ENCODE measurements around the gene MTHFR.

The MTHFR gene

DNA sequence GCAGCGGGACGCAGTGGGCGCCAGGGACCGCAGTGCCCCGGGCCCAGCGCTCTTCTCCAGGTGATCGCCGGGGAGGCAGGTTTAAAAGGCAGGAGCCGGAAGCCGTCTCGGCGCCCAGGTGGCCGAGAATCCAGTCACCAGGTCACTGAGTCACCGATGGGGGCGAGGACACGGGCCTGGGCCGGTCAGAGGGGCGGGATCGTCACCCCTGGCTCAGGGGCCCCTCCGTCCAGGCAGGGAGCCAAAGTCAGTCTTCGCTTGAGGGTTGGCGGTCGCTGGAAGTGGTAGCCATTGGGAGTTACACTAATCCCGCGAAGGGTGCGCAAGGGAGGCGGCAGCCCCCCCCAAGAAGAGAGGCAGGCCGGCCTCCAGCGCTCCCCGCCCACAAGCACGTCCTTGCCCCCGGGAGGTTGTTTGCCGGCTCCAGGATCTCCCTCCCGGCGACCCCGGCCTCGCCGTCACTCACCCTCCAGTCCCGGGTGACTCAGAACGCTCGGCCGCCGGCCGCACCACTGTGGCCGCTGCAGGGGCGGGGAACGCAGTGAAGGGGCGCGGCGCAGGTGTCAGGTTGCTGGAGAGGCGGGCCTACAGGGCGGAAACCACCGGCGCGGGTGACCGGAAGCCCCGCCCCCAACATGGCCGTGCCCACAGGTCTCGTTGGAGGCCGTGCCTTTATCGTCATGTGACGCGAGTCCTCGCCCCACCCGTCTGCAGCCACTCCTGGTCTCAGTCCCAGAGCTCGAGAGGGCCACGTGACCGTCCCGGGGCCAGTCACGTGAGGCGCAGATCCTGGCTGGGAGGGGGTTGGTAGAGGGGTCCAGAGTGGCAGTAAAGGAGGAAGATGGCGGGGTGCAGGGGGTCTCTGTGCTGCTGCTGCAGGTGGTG lies at the start of gene MTHFR, which contains the start of gene CLCN6:
Gene MTHFR, minus strand, starts transcription at position 543 of the 885 bp plus-strand sequence. CDS start 2,848 bp downstream, outside the sequence.
Gene CLCN6, plus strand, starts transcription at position 770 of the 885 bp plus-strand sequence. Its CDS starts 72 bp downstream, at position 842.
- in situ Hi-C loops (cut with HindIII; ENCODE audit: low pct_ligation_motif_present, low pct_unique_long_range_greater_than_20kb, low sequenced_read_pairs): no loop called here
- DNase-seq: peak; percentile 98

DNA sequence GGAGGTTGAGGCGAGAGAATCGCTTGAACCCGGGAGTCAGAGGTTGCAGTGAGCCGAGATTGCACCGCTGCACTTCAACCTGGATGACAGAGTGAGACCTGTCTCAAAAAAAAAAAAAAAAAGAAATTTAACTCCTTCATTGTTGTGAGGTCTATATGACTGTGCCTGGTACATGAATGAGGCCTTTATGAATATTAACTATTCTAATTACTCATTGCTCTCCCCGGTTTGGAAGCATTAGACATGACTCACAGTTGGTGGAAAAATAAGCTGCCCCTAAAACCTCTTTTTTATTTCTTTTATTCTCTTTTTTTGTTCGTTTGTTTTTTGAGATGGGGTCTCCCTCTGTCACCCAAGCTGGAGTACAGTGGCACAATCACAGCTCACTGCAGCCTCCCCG lies 49.7 kb upstream of the MTHFR start:
- in situ Hi-C loops (cut with HindIII; ENCODE audit: low pct_ligation_motif_present, low pct_unique_long_range_greater_than_20kb, low sequenced_read_pairs): no loop called here
- DNase-seq: no peak

DNA sequence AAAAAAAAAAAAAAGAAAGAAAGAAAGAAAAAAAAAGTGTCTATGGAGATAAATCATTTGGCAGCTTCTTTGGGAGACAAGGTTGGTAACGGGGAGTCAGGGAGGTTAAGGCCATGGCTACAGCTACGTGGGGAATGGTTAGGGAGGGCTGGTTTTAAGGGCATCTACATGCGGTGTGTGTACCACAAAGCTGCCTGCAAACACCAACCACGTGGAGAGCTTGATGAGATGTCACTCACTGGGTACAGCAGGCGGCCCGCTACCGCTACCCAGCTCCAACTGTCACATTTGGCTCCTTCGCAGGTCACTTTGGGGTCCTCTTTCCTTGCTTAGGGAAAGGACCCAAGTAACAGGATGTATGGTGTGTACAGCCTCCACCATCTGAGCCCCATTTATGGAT lies 48.8 kb upstream of the MTHFR start:
- in situ Hi-C loops (cut with HindIII; ENCODE audit: low pct_ligation_motif_present, low pct_unique_long_range_greater_than_20kb, low sequenced_read_pairs): no loop called here
- DNase-seq: no peak

DNA sequence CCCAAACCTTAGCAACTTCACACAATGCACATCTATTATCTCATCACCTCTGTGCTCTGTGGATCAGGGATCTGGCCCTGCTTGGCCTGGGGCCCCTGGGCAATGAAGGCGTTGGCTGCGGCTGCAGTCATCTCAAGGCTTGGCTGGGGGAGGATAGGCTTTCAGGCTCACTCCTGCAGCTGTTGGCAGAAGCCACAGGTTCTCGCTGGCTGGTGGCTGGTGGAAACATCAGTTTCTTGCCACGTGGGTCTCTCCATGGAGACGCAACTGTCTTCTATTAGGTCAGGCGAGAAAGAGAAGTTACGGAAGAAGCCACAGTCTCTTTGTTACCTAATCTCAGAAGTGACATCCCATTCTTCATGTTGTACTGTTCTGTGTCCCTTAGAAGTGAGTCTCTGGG lies 45.4 kb upstream of the MTHFR start:
- in situ Hi-C loops (cut with HindIII; ENCODE audit: low pct_ligation_motif_present, low pct_unique_long_range_greater_than_20kb, low sequenced_read_pairs): no loop called here
- no peak for DNase-seq

DNA sequence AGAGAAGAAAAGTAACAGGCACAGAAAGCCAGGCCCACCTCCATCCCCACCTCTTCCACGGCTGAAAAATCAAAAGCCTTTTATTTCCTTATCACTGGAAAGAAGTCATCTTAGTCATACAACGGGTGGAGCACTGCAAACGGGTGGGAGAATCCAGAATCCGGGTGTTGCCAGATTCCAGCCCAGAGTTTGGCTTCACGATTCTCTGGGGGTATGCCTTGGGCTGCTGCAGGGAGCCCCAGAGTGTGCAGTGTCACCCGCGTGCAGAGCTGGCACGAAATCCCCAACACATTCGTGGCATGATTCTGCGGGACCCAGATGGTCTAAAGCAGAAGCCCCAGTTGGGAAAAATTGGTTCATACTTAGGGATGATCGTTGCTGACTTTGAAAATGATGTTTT lies 44.4 kb upstream of the MTHFR start:
- no peak for DNase-seq
- in situ Hi-C loops (cut with HindIII; ENCODE audit: low pct_ligation_motif_present, low pct_unique_long_range_greater_than_20kb, low sequenced_read_pairs): no loop called here

DNA sequence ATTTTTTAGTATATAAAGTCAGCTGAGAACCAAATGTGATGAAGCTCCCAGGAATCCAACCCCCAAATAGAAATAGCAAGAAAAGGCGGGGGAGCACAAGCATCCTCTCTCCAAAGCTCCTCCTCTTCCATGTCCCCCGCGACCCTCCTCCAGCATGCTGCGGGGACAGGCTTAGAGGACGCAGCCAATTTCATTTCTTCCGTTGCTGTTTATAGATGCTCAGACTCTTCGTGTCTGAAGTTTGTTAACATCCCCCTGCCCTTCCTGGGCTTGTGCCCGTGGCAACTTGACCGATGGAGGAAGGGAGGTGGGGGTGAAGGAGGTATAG lies 42.6 kb upstream of the MTHFR start:
- DNase-seq: no peak
- in situ Hi-C loops (cut with HindIII; ENCODE audit: low pct_ligation_motif_present, low pct_unique_long_range_greater_than_20kb, low sequenced_read_pairs): no loop called here

DNA sequence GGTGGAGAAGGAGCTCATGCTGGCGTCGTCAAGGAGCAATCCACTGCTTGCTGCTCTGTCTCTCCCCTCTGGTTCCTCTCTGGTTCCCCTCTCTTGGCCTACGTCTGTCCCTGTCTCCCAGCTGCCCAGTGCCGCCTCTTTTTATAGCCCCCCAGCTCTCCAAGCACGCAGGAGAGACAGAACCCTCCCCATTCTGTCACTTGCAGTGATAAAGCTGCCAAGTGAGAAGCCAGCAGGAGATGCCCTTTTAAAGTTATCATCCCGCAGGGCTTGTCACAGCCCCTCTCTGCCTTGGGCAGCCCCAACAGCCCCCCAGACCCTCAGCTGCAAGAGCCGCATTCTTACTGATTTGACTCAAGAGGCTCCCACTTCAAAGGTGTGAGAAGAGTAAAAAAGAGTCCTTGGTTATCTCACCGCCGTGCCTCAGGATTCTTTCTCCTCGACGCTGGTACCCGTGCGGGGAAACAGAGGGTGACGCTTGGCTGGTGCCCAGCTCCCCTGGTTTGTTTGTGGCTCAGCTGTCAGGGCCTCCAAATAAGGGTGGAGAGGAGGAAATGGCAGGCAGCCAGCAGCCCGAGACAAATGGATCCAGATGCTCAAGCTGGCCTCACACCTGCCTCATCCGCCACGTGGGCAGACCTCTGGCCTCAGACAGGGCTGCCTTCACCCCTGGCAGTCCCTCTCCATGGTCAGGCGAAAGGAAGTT lies 42.1 kb upstream of the MTHFR start, which contains the start of gene NPPA:
Gene NPPA, minus strand, starts transcription at position 117 of the 706 bp plus-strand sequence. Its CDS starts 99 bp downstream, at position 18.
- in situ Hi-C loops (cut with HindIII; ENCODE audit: low pct_ligation_motif_present, low pct_unique_long_range_greater_than_20kb, low sequenced_read_pairs): no loop called here
- DNase-seq: no peak

DNA sequence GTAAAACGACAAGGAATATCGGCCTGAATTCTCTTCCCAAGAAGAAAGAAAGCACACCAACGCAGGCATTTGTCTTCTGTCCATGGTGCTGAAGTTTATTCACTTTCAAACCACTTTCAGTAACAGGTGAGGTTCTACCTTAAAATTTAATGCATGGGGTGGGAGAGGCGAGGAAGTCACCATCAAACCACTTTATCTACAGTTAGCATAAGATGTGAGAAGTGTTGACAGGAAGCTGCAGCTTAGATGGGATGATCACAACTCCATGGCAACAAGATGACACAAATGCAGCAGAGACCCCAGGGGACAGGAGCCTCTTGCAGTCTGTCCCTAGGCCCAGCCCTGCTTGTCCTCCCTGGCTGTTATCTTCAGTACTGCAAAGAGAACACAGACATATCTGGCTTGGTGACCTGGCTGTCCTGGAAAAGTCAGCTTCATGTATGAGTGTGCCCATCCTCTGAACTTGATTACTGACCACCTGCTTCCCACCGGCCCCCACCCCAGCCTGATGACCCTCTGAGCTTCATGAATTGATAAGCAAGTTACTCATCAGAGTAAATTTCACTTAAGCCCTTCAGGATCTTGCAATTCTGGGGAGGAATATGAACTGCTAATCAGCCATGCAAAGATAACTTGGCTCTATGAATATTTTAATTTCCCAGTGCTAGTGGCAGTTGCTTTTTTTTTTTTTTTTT lies 40.0 kb upstream of the MTHFR start:
- in situ Hi-C loops (cut with HindIII; ENCODE audit: low pct_ligation_motif_present, low pct_unique_long_range_greater_than_20kb, low sequenced_read_pairs): no loop called here
- peak; percentile 18 for DNase-seq

DNA sequence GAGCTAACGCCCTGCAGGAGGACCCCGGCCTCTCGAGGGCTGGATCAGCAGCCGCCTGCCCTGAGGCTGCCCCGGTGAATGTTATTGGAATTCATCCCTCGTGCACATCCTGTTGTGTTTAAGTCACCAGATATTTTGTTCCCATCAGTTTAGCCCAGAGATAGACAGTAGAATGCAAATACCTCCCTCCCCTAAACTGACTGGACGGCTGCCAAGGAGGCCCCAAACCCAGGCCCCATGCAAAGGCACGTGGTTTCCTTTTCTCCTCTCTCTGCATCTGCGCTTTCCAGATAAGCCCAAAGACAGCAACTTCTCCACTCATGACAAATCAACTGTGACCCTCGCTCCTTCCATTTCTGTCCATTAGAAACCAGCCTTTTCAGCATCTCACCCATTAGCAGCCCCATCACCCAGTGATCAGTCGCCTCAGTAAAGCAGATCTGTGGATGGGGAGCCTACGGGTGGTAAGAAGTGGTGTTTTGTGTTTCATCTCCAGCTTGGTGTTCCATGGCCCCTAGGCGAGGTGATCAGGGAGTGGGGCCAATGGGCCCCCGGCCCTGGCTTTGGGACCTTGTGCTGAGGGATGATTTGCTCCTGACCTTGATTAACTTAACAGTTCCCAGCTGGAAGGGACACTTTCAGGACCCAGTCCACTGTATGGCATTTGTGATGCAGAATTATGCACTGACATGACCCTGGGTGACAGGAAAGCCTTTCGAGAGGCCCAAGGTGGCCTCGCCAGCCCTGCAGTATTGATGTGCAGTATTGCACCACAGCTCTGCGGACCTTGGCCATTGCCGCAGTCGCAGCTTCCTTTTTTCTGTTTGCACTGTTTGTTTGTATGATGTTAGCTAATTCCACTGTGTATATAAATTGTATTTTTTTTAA lies 36.6 kb upstream of the MTHFR start:
- DNase-seq: no peak
- in situ Hi-C loops (cut with HindIII; ENCODE audit: low pct_ligation_motif_present, low pct_unique_long_range_greater_than_20kb, low sequenced_read_pairs): no loop called here

DNA sequence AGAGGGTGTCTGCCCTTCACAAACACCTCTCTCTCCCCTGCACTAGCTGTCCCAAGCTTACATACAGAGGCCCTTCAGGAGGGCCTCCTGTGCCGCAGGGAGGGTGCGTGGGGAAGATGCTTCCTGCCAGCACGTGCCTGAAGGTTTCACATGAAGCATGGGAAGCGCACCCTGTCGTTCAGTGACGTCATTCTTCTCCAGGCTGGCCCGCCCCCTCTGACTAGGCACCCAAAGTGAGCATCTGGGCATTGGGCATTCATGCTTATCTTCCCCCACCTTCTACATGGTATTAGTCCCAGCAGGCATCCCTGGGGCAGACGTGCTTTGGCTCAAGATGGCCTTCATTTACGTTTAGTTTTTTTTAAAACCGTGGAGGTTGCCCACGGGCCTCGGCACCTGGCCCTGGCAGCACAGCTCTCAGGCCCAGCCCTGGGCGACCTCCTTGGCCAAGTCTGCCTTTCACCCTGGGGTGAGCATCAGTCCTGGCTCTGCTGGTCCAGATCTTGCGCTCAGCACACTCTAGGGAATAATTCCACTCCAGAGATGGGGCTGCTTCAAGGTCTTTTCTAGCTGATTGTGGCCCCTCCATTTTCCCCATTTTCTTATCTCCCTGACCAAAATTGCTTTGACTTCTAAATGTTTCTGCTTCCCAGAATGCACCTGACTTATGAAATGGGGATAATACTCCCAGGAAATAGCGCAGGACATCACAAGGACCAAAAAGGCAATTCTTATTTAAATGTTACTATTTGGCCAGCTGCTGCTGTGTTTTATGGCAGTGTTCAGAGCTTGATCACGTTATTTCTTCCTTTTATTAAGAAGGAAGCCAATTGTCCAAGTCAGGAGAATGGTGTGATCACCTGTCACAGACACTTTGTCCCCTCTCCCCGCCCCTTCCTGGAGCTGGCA lies 35.7 kb upstream of the MTHFR start:
- in situ Hi-C loops (cut with HindIII; ENCODE audit: low pct_ligation_motif_present, low pct_unique_long_range_greater_than_20kb, low sequenced_read_pairs): no loop called here
- no peak for DNase-seq

DNA sequence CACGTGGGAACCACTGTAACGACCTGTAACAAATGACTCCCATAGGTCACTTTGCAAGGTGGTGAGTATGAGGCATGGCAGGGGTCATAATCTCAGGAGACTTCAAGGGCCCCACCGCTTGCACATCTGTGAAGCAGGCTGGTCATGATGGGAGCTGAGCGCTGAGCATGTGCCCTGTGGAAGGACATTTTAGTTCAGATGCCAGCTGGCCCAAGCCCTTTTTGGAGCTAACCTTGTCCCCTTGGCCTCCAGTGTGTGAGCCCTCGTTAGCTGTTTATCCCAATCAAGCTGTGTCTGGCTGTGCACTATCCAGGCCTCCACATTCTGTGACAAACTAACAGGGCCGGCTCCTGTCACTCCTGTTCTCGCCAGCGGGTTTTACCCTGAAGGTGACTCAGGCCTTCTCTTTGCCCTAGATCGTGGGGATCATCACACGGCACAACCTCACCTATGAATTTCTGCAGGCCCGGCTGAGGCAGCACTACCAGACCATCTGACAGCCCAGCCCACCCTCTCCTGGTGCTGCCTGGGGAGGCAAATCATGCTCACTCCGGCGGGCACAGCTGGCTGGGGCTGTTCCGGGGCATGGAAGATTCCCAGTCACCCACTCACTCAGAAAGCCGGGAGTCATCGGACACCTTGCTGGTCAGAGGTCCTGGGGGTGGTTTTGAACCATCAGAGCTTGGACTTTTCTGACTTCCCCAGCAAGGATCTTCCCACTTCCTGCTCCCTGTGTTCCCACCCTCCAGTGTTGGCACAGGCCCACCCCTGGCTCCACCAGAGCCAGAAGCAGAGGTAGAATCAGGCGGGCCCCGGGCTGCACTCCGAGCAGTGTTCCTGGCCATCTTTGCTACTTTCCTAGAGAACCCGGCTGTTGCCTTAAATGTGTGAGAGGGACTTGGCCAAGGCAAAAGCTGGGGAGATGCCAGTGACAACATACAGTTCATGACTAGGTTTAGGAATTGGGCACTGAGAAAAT lies 34.3 kb upstream of the MTHFR start:
- no peak for DNase-seq
- in situ Hi-C loops (cut with HindIII; ENCODE audit: low pct_ligation_motif_present, low pct_unique_long_range_greater_than_20kb, low sequenced_read_pairs): no loop called here

DNA sequence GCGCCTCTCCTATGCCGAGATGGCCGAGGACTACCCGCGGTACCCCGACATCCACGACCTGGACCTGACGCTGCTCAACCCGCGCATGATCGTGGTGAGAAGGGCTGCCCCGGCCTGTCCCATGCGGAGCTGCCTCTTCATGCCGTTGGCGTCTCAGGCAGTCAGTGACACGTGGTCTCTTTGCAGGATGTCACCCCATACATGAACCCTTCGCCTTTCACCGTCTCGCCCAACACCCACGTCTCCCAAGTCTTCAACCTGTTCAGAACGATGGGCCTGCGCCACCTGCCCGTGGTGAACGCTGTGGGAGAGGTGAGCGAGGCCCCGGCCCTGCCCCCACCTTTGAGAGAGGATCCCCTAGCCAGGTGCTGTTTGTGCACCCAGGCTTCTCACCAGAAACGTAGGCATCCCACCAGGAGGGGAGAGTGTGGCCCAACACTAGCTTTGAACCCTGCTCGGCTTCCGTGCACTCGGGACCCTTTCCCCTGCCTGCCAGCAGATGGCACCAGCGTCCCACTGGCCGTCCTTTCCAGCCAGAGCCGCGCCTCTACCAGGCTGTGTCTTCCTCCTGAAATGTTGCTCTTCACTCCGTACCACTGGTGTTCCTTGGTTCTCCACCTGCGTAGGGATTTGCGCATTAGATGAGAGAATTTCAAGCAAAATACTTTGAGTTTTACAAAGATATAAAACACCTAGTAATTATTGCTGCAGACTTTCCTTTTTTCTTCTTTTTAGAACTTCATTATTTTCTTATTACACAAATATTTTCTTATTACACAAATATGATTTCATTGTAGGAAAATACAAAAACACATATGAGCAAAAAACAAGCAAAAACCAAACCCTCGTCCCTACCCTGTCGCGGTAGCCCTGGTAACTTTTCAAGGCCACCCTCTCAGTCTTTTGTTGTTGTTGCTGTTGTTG lies 32.8 kb upstream of the MTHFR start:
- peak; percentile 48 for DNase-seq
- in situ Hi-C loops (cut with HindIII; ENCODE audit: low pct_ligation_motif_present, low pct_unique_long_range_greater_than_20kb, low sequenced_read_pairs): no loop called here

DNA sequence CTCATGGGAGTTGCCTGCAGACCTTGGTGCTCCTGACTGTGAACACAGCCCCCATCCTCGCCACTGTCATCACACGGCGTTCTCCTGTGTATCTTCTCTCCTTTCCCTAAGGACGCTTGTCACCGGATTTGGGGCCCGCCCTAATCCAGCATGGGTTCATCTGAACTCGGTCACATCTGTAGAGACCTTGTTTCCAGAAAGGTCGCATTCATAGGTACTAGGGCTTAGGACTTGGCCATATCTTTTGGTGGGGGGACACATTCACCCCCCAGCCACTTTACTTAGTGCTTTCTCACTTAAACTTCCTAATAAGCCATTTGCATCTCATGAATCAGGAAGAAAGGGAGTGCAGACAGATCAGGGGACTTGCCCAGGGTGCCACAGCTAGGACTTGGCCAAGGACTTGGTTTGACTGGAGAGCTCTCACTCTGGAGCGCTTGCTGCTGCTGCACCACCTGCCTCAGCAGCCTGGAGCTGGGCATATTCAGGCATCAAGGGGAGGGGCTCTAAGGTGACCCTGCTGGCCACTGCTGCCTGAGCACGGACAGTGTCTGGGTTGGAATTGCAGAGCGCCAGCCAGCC lies 32.1 kb upstream of the MTHFR start:
- in situ Hi-C loops (cut with HindIII; ENCODE audit: low pct_ligation_motif_present, low pct_unique_long_range_greater_than_20kb, low sequenced_read_pairs): no loop called here

DNA sequence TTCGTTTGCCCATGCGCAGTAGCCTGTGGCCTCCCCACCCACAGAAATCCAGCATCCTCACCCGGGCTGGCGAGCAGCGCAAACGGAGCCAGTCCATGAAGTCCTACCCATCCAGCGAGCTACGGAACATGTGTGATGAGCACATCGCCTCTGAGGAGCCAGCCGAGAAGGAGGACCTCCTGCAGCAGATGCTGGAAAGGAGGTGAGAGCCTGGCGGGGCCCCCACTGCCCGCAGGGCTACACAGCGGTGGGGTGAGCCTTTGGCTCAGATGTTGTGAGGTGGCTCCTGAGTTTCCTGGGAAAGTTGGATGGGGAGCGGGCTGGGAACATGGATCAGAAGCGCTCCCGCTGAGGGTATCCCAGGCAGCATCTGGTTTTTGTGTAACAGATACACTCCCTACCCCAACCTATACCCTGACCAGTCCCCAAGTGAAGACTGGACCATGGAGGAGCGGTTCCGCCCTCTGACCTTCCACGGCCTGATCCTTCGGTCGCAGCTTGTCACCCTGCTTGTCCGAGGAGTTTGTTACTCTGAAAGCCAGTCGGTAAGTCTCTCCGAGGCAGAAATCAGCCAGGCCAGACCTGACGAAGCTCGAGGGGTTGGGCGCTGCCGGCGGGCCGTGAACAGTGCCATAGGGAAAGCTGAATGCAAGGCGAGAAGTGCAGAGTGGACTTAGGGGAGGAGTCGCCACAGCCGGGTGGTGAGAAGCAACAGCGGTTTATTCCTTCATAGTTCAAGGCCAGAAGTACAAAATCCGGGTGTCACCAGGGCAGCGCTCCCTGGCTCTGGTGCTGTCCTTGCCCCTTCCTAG lies 31.4 kb upstream of the MTHFR start:
- in situ Hi-C loops (cut with HindIII; ENCODE audit: low pct_ligation_motif_present, low pct_unique_long_range_greater_than_20kb, low sequenced_read_pairs): no loop called here
- no peak for DNase-seq

More for the DNA sequence above, 32.1 kb upstream of the MTHFR start:
- no peak for DNase-seq
